ENCODE measurements around the gene DPF3. TPM values are rescaled to one million over a fixed set of nuclear protein-coding genes. Genes with fewer than 3 reads are reported as not detected.
A peak's percentile ranks its signal among the peaks of the same experiment; 100 is the strongest.

Gene DPF3
- total and polyA plus RNA-seq, 8 donors = 1.4 to 3.6 (median 1.9) TPM

- TF ChIP-seq, protein P1, sequence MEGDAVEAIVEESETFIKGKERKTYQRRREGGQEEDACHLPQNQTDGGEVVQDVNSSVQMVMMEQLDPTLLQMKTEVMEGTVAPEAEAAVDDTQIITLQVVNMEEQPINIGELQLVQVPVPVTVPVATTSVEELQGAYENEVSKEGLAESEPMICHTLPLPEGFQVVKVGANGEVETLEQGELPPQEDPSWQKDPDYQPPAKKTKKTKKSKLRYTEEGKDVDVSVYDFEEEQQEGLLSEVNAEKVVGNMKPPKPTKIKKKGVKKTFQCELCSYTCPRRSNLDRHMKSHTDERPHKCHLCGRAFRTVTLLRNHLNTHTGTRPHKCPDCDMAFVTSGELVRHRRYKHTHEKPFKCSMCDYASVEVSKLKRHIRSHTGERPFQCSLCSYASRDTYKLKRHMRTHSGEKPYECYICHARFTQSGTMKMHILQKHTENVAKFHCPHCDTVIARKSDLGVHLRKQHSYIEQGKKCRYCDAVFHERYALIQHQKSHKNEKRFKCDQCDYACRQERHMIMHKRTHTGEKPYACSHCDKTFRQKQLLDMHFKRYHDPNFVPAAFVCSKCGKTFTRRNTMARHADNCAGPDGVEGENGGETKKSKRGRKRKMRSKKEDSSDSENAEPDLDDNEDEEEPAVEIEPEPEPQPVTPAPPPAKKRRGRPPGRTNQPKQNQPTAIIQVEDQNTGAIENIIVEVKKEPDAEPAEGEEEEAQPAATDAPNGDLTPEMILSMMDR (IDR thresholded peaks at IDR 0.05) = no peak
- no peak for DNase-seq
- H3K9me3 ChIP-seq = no peaks in the 10 kb centered on the region
- H3K27me3 ChIP-seq = no peaks in the 10 kb centered on the region
- no peak for ATAC-seq
- H3K27ac ChIP-seq = no peak overlapping the region
- H3K4me3 ChIP-seq = no peak overlapping the region
- peaks cover 0 to 2% of the 10 kb centered on the region in 2 donors for H3K36me3 ChIP-seq
- intact Hi-C loops (cut with DNase I) = no loop called here
- peaks cover 0 to 1% of the 10 kb centered on the region in 2 donors for H3K4me1 ChIP-seq
Measured at GRCh38 chr14:72932893-72933292, 39.0 kb upstream of the DPF3 start.

GRCh38 chr14:72929316-72930080 lies 35.6 kb upstream of the DPF3 start:
- Histone ChIP-seq H3K36me3 (no peaks in the 10 kb centered on the region), H3K9me3 (no peaks in the 10 kb centered on the region), H3K4me1 (peaks cover 0 to 18% of the 10 kb centered on the region in 2 donors), H3K27ac (no peak overlapping the region), H3K4me3 (no peak overlapping the region), H3K27me3 (no peaks in the 10 kb centered on the region)
- ATAC-seq (no peak), DNase-seq (no peak)
- intact Hi-C loops (cut with DNase I) = no loop called here
- TF ChIP-seq, protein P1 (IDR thresholded peaks at IDR 0.05) = no peak

- intact Hi-C loops (cut with DNase I) = no loop called here
- no peak overlapping the region for H3K27ac ChIP-seq
- H3K4me3 ChIP-seq = no peak overlapping the region
- DNase-seq (no peak), ATAC-seq (no peak)
- no peaks in the 10 kb centered on the region for H3K36me3 ChIP-seq
- no peaks in the 10 kb centered on the region for H3K27me3 ChIP-seq
- TF ChIP-seq, protein P1 (IDR thresholded peaks at IDR 0.05) = no peak
- H3K4me1 ChIP-seq = peaks cover 0 to 18% of the 10 kb centered on the region in 2 donors
- H3K9me3 ChIP-seq = no peaks in the 10 kb centered on the region
Measured at GRCh38 chr14:72928872-72929271, 35.0 kb upstream of the DPF3 start.

- peak; percentile 92 to 98 (median 96) for DNase-seq
- peak within 1 kb of the TSS; percentile 73 to 79 for H3K27ac ChIP-seq
- H3K9me3 ChIP-seq = no peaks in the 10 kb centered on the region
- no peaks in the 10 kb centered on the region for H3K36me3 ChIP-seq
- intact Hi-C loops (cut with DNase I) = no loop called here
- peak within 1 kb of the TSS; percentile 75 to 90 for H3K4me3 ChIP-seq
- peak; percentile 96 for ATAC-seq
- H3K27me3 ChIP-seq = no peaks in the 10 kb centered on the region
- TF ChIP-seq, protein P1 (IDR thresholded peaks at IDR 0.05) = no peak
- peaks cover 0 to 18% of the 10 kb centered on the region in 2 donors for H3K4me1 ChIP-seq
Measured at GRCh38 chr14:72926292-72927028, 32.6 kb upstream of the DPF3 start, which contains the start of gene DCAF4. DCAF4 (plus strand) TSS chr14:72926464; CDS start chr14:72937979, 11,515 bp downstream.

DNA sequence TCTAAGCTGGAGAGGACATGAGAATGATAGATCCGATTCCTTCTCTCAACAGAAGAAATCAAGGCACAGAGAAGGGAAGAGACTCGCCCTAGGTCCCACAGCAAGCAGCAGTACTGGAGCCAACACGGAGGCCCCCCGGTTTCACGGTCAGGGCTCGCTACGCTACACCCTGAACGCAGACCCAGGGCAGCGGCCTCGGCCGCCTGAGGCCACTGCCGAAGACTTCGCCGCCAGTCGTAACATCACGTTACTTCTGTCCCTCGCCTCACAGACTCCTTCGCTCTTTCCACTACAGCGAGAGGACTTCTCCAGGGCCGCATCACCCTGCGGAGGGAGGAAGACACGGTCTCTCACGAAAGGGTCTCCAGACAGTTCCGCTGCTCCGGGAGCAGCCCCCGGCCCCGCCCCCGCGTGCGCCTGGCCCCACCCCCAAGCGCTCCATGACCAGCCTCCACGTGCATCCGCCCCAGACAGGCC lies 32.0 kb upstream of the DPF3 start:
- ATAC-seq = peak; percentile 32
- TF ChIP-seq, protein P1 (IDR thresholded peaks at IDR 0.05) = no peak
- Histone ChIP-seq H3K36me3 (no peaks in the 10 kb centered on the region), H3K4me1 (peaks cover 0 to 18% of the 10 kb centered on the region in 2 donors), H3K9me3 (no peaks in the 10 kb centered on the region), H3K27ac (peak overlapping the region; percentile 73 to 79), H3K27me3 (no peaks in the 10 kb centered on the region), H3K4me3 (peak overlapping the region; percentile 75 to 90)
- intact Hi-C loops (cut with DNase I) = no loop called here
- no peak for DNase-seq

Measured in left lung (tissue), 10 donors.